Measurements from ENCODE around the gene LRRC4C.

The LRRC4C gene

GRCh38 chr11:40716344-40717130 lies 742.9 kb downstream of the LRRC4C start:
- TF ChIP-seq CTCF (IDR thresholded peaks at IDR 0.05), result no peak

GRCh38 chr11:40713083-40713482 lies 746.4 kb downstream of the LRRC4C start:
- no peak for TF ChIP-seq CTCF (IDR thresholded peaks at IDR 0.05)

GRCh38 chr11:40701027-40701426 lies 758.4 kb downstream of the LRRC4C start:
- no peak for TF ChIP-seq CTCF (IDR thresholded peaks at IDR 0.05)

GRCh38 chr11:40689823-40690222 lies 769.6 kb downstream of the LRRC4C start:
- no peak for TF ChIP-seq CTCF (IDR thresholded peaks at IDR 0.05)

- TF ChIP-seq CTCF (IDR thresholded peaks at IDR 0.05), result no peak
These were observed 771.1 kb downstream of the LRRC4C start for GRCh38 chr11:40688369-40688768.

- TF ChIP-seq CTCF (IDR thresholded peaks at IDR 0.05), result no peak
These were observed 772.7 kb downstream of the LRRC4C start for GRCh38 chr11:40686765-40687164.

GRCh38 chr11:40683010-40683409 lies 776.4 kb downstream of the LRRC4C start:
- no peak for TF ChIP-seq CTCF (IDR thresholded peaks at IDR 0.05)

GRCh38 chr11:40679276-40679675 lies 780.2 kb downstream of the LRRC4C start:
- TF ChIP-seq CTCF (IDR thresholded peaks at IDR 0.05), result no peak
